Astrocyte (in vitro differentiated cells and primary cell): ENCODE data around the gene SDF2L1. TPM values are rescaled to one million over a fixed set of nuclear protein-coding genes. Genes with fewer than 3 reads are reported as not detected.
"Not testable (repeated sequence)": the region's sequence is repeated elsewhere in the genome, so short reads cannot be mapped to it uniquely, and the experiment has no call there.

ENCODE experiments used
- DNase-seq: peaks from one replicate; pipeline ENCODE4 v3.0.0-alpha.2; 2010; ENCODE audit warnings: low read depth
- FAIRE-seq: peaks from 2 replicates; lab custom pipeline; 2011; peaks lifted over from hg19 to GRCh38; lab: Jason Lieb, UNC
- H2AFZ ChIP-seq: 2 replicates; pipeline ENCODE4 v1.6.0; 2012; ENCODE audit warnings: low read depth, low read length, inconsistent platforms
- H3K27ac ChIP-seq: 2 replicates; pipeline ENCODE4 v1.5.1; 2011; ENCODE audit warnings: low read depth, low read length, inconsistent platforms
- H3K27me3 ChIP-seq: 2 replicates; pipeline ENCODE4 v1.6.0; 2011; ENCODE audit warnings: low read length, inconsistent platforms; ENCODE audit not compliant: insufficient read depth
- H3K36me3 ChIP-seq: 2 replicates; pipeline ENCODE4 v1.5.1; 2011; ENCODE audit warnings: low read length, inconsistent platforms; ENCODE audit not compliant: insufficient read depth
- H3K4me1 ChIP-seq: 2 replicates; pipeline ENCODE4 v1.5.1; 2011; ENCODE audit warnings: low read length, inconsistent platforms; ENCODE audit not compliant: insufficient read depth
- H3K4me2 ChIP-seq: 2 replicates; pipeline ENCODE4 v1.6.0; 2012; ENCODE audit warnings: low read length, inconsistent platforms
- H3K4me3 ChIP-seq: 2 replicates; pipeline ENCODE4 v1.5.1; 2011; ENCODE audit warnings: low read depth, mild to moderate bottlenecking, low read length, inconsistent platforms; ENCODE audit not compliant: insufficient read depth
- H3K79me2 ChIP-seq: 2 replicates; pipeline ENCODE4 v1.6.0; 2012; ENCODE audit warnings: mild to moderate bottlenecking, low read length, inconsistent platforms; ENCODE audit not compliant: insufficient read depth
- H3K9ac ChIP-seq: 2 replicates; pipeline ENCODE4 v1.6.0; 2012; ENCODE audit warnings: mild to moderate bottlenecking, low read length, inconsistent platforms
- H3K9me3 ChIP-seq: 2 replicates; pipeline ENCODE4 v1.5.1; 2012; ENCODE audit warnings: low read depth, mild to moderate bottlenecking, low read length, inconsistent platforms; ENCODE audit not compliant: insufficient read depth
- H4K20me1 ChIP-seq: 2 replicates; pipeline ENCODE4 v1.6.0; 2012; ENCODE audit warnings: low read length, inconsistent platforms; ENCODE audit not compliant: insufficient read depth
- H3K27ac Mint-ChIP-seq: one replicate; pipeline ENCODE4 v1.8.0; 2021; ENCODE audit warnings: mild to moderate bottlenecking, mixed read lengths; ENCODE audit not compliant: unreplicated experiment
- H3K27me3 Mint-ChIP-seq: one replicate; pipeline ENCODE4 v1.8.0; 2021; ENCODE audit warnings: low read depth, mixed read lengths; ENCODE audit not compliant: unreplicated experiment
- H3K36me3 Mint-ChIP-seq: one replicate; pipeline ENCODE4 v1.8.0; 2021; ENCODE audit warnings: low read depth, mixed read lengths; ENCODE audit not compliant: unreplicated experiment
- H3K4me1 Mint-ChIP-seq: one replicate; pipeline ENCODE4 v1.8.0; 2021; ENCODE audit warnings: low read depth, mixed read lengths; ENCODE audit not compliant: unreplicated experiment
- H3K4me3 Mint-ChIP-seq: one replicate; pipeline ENCODE4 v1.8.0; 2021; ENCODE audit warnings: mild to moderate bottlenecking, moderate library complexity, mixed read lengths; ENCODE audit not compliant: unreplicated experiment
- H3K9me3 Mint-ChIP-seq: one replicate; pipeline ENCODE4 v1.8.0; 2021; ENCODE audit warnings: mild to moderate bottlenecking, mixed read lengths; ENCODE audit not compliant: unreplicated experiment
- CTCF ChIP-seq: IDR thresholded peaks from 2 replicates; pipeline ENCODE4 v1.5.1; 2011; ENCODE audit warnings: low read depth, mild to moderate bottlenecking, inconsistent platforms, low read length, moderate library complexity; ENCODE audit not compliant: insufficient read depth
- EZH2 ChIP-seq: IDR thresholded peaks from 2 replicates; pipeline ENCODE4 v1.6.1; 2012; ENCODE audit warnings: mild to moderate bottlenecking, low read length, inconsistent platforms; ENCODE audit not compliant: insufficient read depth
- total RNA-seq: library from RNA; stranded (reverse); gene quantifications from 2 replicates; pipeline ENCODE4 v1.2.1, GENCODE V29; 2021

Gene SDF2L1
- total RNA-seq, 1 donor from 2014 or later: 49.5 TPM

- DNase-seq (no peak), FAIRE-seq (no peak)
- Histone ChIP-seq H2AFZ (no peak overlapping the region), H3K36me3 (peaks cover 11% of the 10 kb centered on the region), H3K9ac (no peak overlapping the region), H3K9me3 (no peaks in the 10 kb centered on the region), H3K27me3 (no peaks in the 10 kb centered on the region), H3K4me3 (no peak overlapping the region), H3K27ac (no peak overlapping the region), H4K20me1 (peaks cover 86% of the 10 kb centered on the region), H3K4me1 (no peaks in the 10 kb centered on the region), H3K4me2 (no peak overlapping the region), H3K79me2 (peaks cover 92% of the 10 kb centered on the region)
- no peak overlapping the region for H3K4me3 Mint-ChIP-seq
- H3K9me3 Mint-ChIP-seq: no peaks in the 10 kb centered on the region
- peaks cover 22% of the 10 kb centered on the region for H3K36me3 Mint-ChIP-seq
- no peaks in the 10 kb centered on the region for H3K27me3 Mint-ChIP-seq
- TF ChIP-seq EZH2: no peak
- no peak for TF ChIP-seq CTCF
- H3K4me1 Mint-ChIP-seq: peaks cover 2% of the 10 kb centered on the region
- no peak overlapping the region for H3K27ac Mint-ChIP-seq
These were observed 28.4 kb upstream of the SDF2L1 start for GRCh38 chr22:21613553-21614233.

- H3K27ac Mint-ChIP-seq: no peak overlapping the region
- peaks cover 92% of the 10 kb centered on the region for H3K79me2 ChIP-seq
- H3K4me1 Mint-ChIP-seq: peaks cover 13% of the 10 kb centered on the region
- H3K27ac ChIP-seq: no peak overlapping the region
- H3K9me3 ChIP-seq: no peaks in the 10 kb centered on the region
- DNase-seq (no peak), FAIRE-seq (no peak)
- H3K4me3 Mint-ChIP-seq: no peak overlapping the region
- peaks cover 24% of the 10 kb centered on the region for H3K36me3 Mint-ChIP-seq
- TF ChIP-seq CTCF (no peak), EZH2 (no peak)
- no peak overlapping the region for H3K4me3 ChIP-seq
- peaks cover 87% of the 10 kb centered on the region for H4K20me1 ChIP-seq
- no peak overlapping the region for H3K4me2 ChIP-seq
- peaks cover 11% of the 10 kb centered on the region for H3K36me3 ChIP-seq
- no peaks in the 10 kb centered on the region for H3K9me3 Mint-ChIP-seq
- H2AFZ ChIP-seq: no peak overlapping the region
- H3K27me3 Mint-ChIP-seq: no peaks in the 10 kb centered on the region
- no peak overlapping the region for H3K9ac ChIP-seq
- H3K27me3 ChIP-seq: no peaks in the 10 kb centered on the region
- H3K4me1 ChIP-seq: no peaks in the 10 kb centered on the region
These were observed 26.4 kb upstream of the SDF2L1 start for GRCh38 chr22:21615731-21616130.

- FAIRE-seq: not testable (repeated sequence)
These were observed 24.8 kb upstream of the SDF2L1 start for GRCh38 chr22:21617337-21617736.

More at GRCh38 chr22:21617337-21617736, 24.8 kb upstream of the SDF2L1 start:
- H3K4me2 ChIP-seq, H2AFZ ChIP-seq, H3K4me3 Mint-ChIP-seq, H3K9me3 Mint-ChIP-seq, H3K9ac ChIP-seq, H3K9me3 ChIP-seq, DNase-seq, H3K4me3 ChIP-seq, H3K27ac ChIP-seq, H3K27me3 ChIP-seq, H3K4me1 ChIP-seq, H3K27ac Mint-ChIP-seq, H3K27me3 Mint-ChIP-seq, H3K36me3 ChIP-seq: not testable (repeated sequence)
- Histone ChIP-seq H3K79me2 (peaks cover 92% of the 10 kb centered on the region), H4K20me1 (peaks cover 87% of the 10 kb centered on the region)
- peaks cover 23% of the 10 kb centered on the region for H3K36me3 Mint-ChIP-seq
- H3K4me1 Mint-ChIP-seq: peaks cover 18% of the 10 kb centered on the region
